Globus pallidus (tissue), 1 donor: ENCODE results near the gene IGF2R.

Experiments
- DNase-seq: peaks from one replicate; pipeline ENCODE4 v3.0.0-alpha.2; 2015; ENCODE audit warnings: low spot score

The IGF2R gene

DNA sequence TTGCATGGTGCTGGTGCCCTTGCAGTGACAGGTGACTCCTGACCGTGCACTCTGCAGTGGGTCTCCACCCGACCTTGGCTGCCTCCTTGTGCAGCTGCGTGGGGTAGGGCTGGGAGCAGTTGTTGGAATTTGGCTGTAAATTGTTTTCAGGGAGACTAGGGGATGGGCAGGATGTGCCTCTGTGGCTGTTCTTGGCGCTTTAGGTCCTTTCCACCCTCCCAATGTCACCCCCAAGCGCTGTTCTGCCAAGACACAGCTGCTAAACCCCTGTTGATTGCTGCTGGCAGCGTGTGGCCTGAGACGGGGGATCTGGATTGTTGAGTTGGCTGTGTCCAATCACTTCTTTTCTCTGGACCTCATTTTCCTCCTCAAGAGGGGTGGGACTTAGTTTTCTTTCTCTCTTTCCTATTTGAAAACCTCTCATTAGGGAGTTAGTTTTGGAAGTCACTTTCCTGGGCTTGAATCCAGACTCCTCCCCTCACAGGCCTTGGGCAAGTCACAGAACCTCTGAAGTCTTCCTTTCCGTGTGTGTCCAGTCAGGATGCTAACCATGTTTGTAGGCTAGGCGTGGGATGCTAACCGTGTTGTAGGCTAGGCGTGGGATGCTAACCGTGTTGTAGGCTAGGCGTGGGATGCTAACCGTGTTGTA is 8.5 kb downstream of the IGF2R start:
- DNase-seq = no peak

GRCh38 chr6:159977904-159978268 is 9.0 kb downstream of the IGF2R start:
- no peak for DNase-seq

DNA sequence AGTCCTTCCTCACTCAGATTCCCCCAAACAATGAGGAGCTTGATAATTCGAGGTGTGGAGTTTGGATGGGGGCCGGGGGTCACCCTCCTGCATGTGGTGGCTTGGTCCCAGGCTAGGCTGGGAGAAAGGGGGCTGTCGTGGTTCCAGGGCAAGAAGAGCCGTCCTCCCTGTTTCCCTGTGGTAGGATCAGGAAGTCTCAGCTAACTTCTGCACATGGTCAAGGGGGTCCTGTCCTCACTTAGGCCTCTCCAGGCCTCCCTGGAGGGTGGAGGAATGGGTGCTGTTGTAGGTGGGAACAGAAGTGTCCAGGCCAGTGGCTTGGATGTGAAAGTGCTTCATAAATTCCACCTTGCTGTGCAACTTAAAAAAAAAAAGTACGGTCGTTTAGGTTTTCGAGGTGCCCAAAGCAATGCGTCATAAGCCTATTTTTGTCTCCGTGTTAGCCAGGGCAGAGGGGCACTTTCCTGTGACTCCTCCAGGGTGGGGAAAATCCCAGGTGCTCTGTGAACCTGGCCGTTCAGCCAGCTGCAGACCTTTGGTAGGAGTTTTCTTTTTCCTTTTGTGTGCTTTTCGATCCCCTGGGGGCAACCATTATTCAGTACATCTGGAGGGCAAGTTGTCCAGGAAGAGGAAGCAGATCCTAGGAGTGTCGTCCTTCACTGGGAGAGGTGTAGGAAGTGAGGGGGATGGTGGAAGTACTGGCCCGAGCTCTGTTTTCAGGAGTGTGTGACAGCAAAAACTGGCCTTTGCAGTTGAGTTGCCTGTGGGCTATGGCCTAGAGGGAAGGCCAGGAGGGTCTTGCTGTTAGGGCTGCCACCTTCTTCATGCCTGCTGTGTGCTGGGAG is 9.6 kb downstream of the IGF2R start:
- DNase-seq = no peak

DNA sequence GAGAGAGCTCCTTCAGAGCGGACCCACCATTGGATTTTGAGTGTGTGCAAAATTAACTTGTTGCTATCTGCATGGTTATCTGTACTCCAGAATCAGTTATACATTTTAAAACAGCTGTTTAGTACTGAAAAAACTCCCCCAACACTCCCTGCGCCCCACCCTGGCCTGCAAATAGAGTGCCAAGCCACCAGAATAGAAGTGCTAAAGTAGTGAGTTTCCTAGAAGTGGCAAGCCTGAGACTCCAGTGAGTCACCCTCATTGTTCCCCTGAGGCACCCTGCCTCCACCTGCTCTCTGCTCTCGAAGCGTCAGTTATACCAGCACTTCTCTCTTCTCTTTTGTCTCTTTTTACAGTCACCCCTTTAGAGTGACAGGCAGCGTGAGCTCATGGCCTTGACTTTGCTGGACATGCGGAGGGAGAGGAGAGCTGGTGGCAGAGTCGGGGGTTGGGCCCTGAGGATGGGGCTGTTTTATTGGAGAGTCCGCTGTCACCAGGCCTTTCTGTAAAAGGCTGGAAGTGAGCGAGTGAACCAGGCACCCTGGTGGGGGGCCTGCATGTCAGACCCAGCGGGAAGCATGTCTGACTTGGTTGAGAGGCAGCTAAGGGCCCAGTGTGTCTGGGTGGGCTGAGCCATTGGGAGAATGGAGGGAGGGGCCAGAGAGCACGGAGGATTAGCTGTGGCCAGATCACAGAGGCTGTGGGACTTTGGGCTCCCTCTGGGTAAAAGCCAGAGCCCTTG is 10.4 kb downstream of the IGF2R start:
- no peak for DNase-seq

- no peak for DNase-seq
These were observed 11.6 kb downstream of the IGF2R start for GRCh38 chr6:159980474-159980873.

- no peak for DNase-seq
These were observed 12.2 kb downstream of the IGF2R start for GRCh38 chr6:159981071-159981402.

GRCh38 chr6:159981403-159982245 is 12.7 kb downstream of the IGF2R start:
- no peak for DNase-seq

- DNase-seq = no peak
These were observed 14.0 kb downstream of the IGF2R start for GRCh38 chr6:159982731-159983506.

GRCh38 chr6:159983641-159984080 is 14.8 kb downstream of the IGF2R start:
- no peak for DNase-seq

DNA sequence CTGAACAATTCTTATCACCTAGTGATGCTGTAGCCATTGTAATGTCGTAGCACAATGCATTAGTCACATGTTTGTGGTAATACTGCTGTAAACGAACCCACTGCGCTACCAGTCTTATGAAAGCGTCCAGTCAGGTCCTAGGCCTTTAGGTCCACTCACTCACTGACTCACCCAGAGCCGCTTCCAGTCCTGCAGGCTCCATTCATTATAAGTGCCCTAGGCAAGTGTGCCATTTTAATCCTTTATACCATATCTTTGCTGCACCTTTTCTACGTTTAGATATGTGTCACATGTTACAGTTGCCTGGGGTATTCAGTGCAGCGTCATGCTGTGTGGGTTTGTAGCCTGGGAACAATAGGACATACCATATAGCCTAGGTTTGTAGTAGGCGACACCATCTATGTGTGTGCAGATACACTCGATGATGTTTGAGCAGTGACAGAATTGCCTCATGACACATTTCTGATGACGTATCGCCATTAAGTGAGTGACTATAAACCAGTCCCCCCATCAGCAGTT is 15.4 kb downstream of the IGF2R start:
- DNase-seq = no peak

- DNase-seq = no peak
These were observed 16.5 kb downstream of the IGF2R start for GRCh38 chr6:159985296-159985945.

DNA sequence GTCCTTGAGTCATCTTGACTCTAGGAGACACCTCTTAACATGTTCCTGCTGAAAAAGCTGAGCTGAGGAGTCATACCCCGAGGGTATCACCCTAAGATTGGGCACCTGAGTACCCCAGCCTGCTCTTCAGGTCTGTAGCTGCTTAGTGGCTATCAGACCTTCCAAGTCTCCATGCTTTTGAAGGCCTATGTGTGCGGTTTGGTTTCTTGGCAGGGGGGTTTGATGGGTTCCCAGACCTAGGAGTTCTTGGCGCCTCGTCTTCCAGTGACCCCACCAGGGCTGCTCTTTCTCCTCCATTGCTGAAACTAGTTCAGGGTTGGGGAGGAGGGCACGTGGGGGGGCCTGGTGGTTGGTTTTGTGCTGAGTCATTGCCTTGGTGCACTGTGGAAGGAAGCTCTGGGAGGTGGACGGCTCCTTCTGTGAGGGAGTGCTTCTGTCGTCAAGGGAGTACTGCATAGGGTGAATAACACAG is 20.1 kb downstream of the IGF2R start:
- no peak for DNase-seq

- no peak for DNase-seq
These were observed 20.9 kb downstream of the IGF2R start for GRCh38 chr6:159989492-159990480.

- DNase-seq = no peak
These were observed 23.5 kb downstream of the IGF2R start for GRCh38 chr6:159992366-159992765.

DNA sequence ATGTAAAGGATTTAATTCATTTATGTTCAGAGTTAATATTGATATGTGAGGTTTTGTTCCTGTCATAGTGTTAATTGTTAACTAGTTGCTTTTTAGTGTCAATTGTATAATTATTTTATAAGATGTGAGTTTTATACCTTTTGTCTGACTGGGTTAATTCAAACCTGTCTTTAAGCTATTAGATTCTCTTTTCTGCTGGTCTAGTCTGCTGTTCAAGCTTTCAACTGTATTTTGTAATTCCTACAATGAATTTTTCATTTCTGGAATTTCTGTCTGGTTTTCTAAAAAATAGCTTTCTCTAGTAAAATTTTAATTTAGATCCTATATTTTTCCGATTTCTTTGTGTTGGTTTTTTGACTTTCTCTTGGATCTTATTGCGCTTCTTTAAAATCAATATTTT is 26.5 kb downstream of the IGF2R start:
- no peak for DNase-seq

GRCh38 chr6:159996087-159996622 is 27.3 kb downstream of the IGF2R start:
- no peak for DNase-seq

DNA sequence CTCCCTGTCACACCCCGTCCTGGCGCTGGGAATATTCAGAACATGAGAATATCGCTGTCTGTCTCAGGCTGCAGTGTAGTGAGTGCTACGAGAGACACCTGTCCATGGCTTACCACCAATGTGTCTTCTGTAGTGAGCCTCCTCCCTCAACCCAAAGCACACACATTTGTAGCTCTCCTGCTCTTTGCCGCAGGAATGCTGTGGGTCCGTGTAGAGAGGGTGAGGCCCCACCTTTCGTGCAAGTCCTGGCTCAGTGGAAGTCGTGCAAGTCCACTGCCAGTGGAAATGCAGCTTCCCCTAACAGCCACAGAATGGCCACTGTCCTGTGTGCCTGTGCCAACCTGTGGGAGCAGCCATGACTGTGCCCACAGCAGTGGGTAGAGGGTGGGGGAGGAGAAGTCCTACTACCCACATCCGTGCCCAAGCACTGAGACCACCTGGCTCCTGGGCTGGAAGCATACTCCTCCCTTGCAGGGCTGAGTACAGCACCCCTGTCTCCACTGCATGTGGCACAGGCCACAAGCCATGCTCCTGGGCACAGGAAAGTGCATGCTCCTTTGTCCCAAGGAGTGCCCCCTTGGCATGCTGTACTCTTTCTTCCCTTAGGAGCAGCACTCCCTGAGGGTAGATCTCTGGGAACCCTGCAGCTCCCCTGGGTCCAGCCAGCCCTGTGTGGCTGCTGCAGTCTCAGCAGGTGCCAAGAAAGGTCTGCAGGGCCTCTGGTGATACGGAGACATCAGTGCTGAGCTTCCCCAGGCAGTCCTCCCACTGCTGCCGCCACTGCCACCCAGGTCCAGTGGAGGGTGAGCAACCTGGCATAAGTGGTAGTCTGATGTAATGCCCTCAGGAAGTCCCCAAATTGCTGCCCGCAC is 28.0 kb downstream of the IGF2R start:
- no peak for DNase-seq
